Glutamatergic neuron (in vitro differentiated cells): Measurements from ENCODE around the gene TTC28. TPM values are rescaled to one million over a fixed set of nuclear protein-coding genes. Genes with fewer than 3 reads are reported as not detected.
A peak's percentile ranks its signal among the peaks of the same experiment; 100 is the strongest.

Experiments used
- DNase-seq: peaks from one replicate; pipeline ENCODE4 v3.0.0; 2022
- H3K27ac Mint-ChIP-seq: one replicate; pipeline ENCODE4 v1.8.0; 2020; ENCODE audit warnings: mild to moderate bottlenecking, mixed read lengths, inconsistent platforms; ENCODE audit not compliant: unreplicated experiment
- H3K27me3 Mint-ChIP-seq: one replicate; pipeline ENCODE4 v1.8.0; 2020; ENCODE audit warnings: mild to moderate bottlenecking, moderate library complexity, mixed read lengths, inconsistent platforms; ENCODE audit not compliant: unreplicated experiment
- H3K36me3 Mint-ChIP-seq: one replicate; pipeline ENCODE4 v1.8.0; 2020; ENCODE audit warnings: mild to moderate bottlenecking, mixed read lengths, inconsistent platforms; ENCODE audit not compliant: unreplicated experiment
- H3K4me1 Mint-ChIP-seq: one replicate; pipeline ENCODE4 v1.8.0; 2020; ENCODE audit warnings: mild to moderate bottlenecking, low read depth, mixed read lengths, inconsistent platforms; ENCODE audit not compliant: unreplicated experiment
- H3K4me3 Mint-ChIP-seq: one replicate; pipeline ENCODE4 v1.8.0; 2020; ENCODE audit warnings: mild to moderate bottlenecking, mixed read lengths, inconsistent platforms; ENCODE audit not compliant: unreplicated experiment
- H3K9me3 Mint-ChIP-seq: one replicate; pipeline ENCODE4 v1.8.0; 2020; ENCODE audit warnings: mild to moderate bottlenecking, moderate library complexity, mixed read lengths, inconsistent platforms; ENCODE audit not compliant: unreplicated experiment
- CTCF ChIP-seq: fragments of 200-600 bp; sonication (generic); IDR thresholded peaks from one replicate; pipeline ENCODE4 v1.5.0; 2021; ENCODE audit not compliant: partially characterized antibody, unreplicated experiment
- total RNA-seq: library from RNA; stranded (reverse); fragmentation: NEBNext Ultra II Directional; extraction: Animal tissue kit (Norgen Biotek cat#: 25700); gene quantifications from one replicate; pipeline ENCODE4 v1.2.1, GENCODE V29; 2021; ENCODE audit not compliant: unreplicated experiment

Gene TTC28
- total RNA-seq, 1 donor from 2014 or later: 55.6 TPM

- Mint-ChIP-seq H3K27ac (no peak overlapping the region), H3K4me3 (peak overlapping the region; percentile 48), H3K27me3 (peaks cover 3% of the 10 kb centered on the region), H3K9me3 (no peaks in the 10 kb centered on the region), H3K4me1 (peaks cover 19% of the 10 kb centered on the region), H3K36me3 (no peaks in the 10 kb centered on the region)
- DNase-seq: no peak
- peak; percentile 7 for TF ChIP-seq CTCF
Observed at GRCh38 chr22:28440592-28441390, 238.8 kb downstream of the TTC28 start.

GRCh38 chr22:28438183-28438768 lies 241.4 kb downstream of the TTC28 start:
- Mint-ChIP-seq H3K36me3 (no peaks in the 10 kb centered on the region), H3K9me3 (no peaks in the 10 kb centered on the region), H3K27me3 (no peaks in the 10 kb centered on the region), H3K4me3 (no peak overlapping the region), H3K4me1 (peaks cover 23% of the 10 kb centered on the region), H3K27ac (no peak overlapping the region)
- no peak for DNase-seq
- no peak for TF ChIP-seq CTCF

- TF ChIP-seq CTCF: no peak
- Mint-ChIP-seq H3K4me1 (peaks cover 18% of the 10 kb centered on the region), H3K4me3 (no peak overlapping the region), H3K36me3 (no peaks in the 10 kb centered on the region), H3K9me3 (no peaks in the 10 kb centered on the region), H3K27me3 (no peaks in the 10 kb centered on the region), H3K27ac (no peak overlapping the region)
- DNase-seq: no peak
Observed at GRCh38 chr22:28435982-28436381, 243.7 kb downstream of the TTC28 start.

GRCh38 chr22:28435140-28435768 lies 244.4 kb downstream of the TTC28 start:
- Mint-ChIP-seq H3K36me3 (no peaks in the 10 kb centered on the region), H3K4me3 (no peak overlapping the region), H3K9me3 (no peaks in the 10 kb centered on the region), H3K27ac (no peak overlapping the region), H3K4me1 (peaks cover 16% of the 10 kb centered on the region), H3K27me3 (no peaks in the 10 kb centered on the region)
- DNase-seq: no peak
- no peak for TF ChIP-seq CTCF
